HepG2 (cell line): ENCODE results near the gene SUSD6. TPM values are rescaled to one million over a fixed set of nuclear protein-coding genes. Genes with fewer than 3 reads are reported as not detected.

Source experiments
- EED ChIP-seq: sonication (generic); formaldehyde crosslinking; IDR thresholded peaks from 2 replicates; pipeline ENCODE4 v1.5.0; 2020; ENCODE audit warnings: mild to moderate bottlenecking, missing genetic modification reagents
- PAXIP1 ChIP-seq: sonication (generic); formaldehyde crosslinking; conservative IDR thresholded peaks from 2 replicates; pipeline ENCODE4 v1.4.0; 2020; ENCODE audit warnings: mild to moderate bottlenecking, missing genetic modification reagents, moderate library complexity
- SRF ChIP-seq: IDR thresholded peaks from 2 replicates; pipeline ENCODE4 v1.6.1; 2011; ENCODE audit warnings: mild to moderate bottlenecking, low read depth, low read length, moderate library complexity
- USF2 ChIP-seq, 2 experiments: sonication (generic) in 1 of 2; formaldehyde crosslinking in 1 of 2; IDR thresholded peaks; 2 replicates each; pipeline versions ENCODE4 v1.5.1 to v1.6.1; 2011 to 2020; ENCODE audit warnings: borderline replicate concordance in 1 of 2, low read depth in 1 of 2, low read length in 1 of 2, mild to moderate bottlenecking in 1 of 2, missing genetic modification reagents in 1 of 2, moderate library complexity in 1 of 2
- ZBTB42 ChIP-seq: sonication (generic); formaldehyde crosslinking; IDR thresholded peaks from 2 replicates; pipeline ENCODE4 v1.5.0; 2020; ENCODE audit warnings: mild to moderate bottlenecking, missing genetic modification reagents
- ZNF280B ChIP-seq: sonication (generic); formaldehyde crosslinking; IDR thresholded peaks from 2 replicates; pipeline ENCODE4 v1.5.0; 2020; ENCODE audit warnings: missing genetic modification reagents, mild to moderate bottlenecking, borderline replicate concordance
- ZNF646 ChIP-seq: sonication (generic); formaldehyde crosslinking; IDR thresholded peaks from 2 replicates; pipeline ENCODE4 v1.9.0; 2021; ENCODE audit warnings: mild to moderate bottlenecking, missing genetic modification reagents
- ZSCAN20 ChIP-seq: sonication (generic); formaldehyde crosslinking; IDR thresholded peaks from 2 replicates; pipeline ENCODE4 v1.4.0; 2020; ENCODE audit warnings: missing genetic modification reagents, mild to moderate bottlenecking, borderline replicate concordance
- ZXDC ChIP-seq: sonication (generic); formaldehyde crosslinking; IDR thresholded peaks from 2 replicates; pipeline ENCODE4 v1.5.0; 2020; ENCODE audit warnings: mild to moderate bottlenecking, missing genetic modification reagents
- polyA plus RNA-seq, 8 experiments: library from polyadenylated mRNA; depleted of rRNA in 3 of 8; stranded (reverse) in 7 of 8; unstranded in 1 of 8; fragments of >200 nt; fragmentation: Illumina TruSeq in 4 of 8; extraction: Trizol in 4 of 8; gene quantifications; 2 replicates each; pipeline versions ENCODE4 v1.2.1 to v1.2.3, GENCODE V29; 2011 to 2016; ENCODE audit warnings: low read depth in 4 of 8, missing spikeins in 1 of 8, mixed read lengths in 1 of 8; ENCODE audit not compliant: insufficient read depth in 1 of 8
- total RNA-seq, 5 experiments: library from RNA; depleted of rRNA; stranded (reverse); fragments of >200 nt; fragmentation: Illumina TruSeq; extraction: Trizol; gene quantifications; 2 replicates each; pipeline ENCODE4 v1.2.3, GENCODE V29; 2016; ENCODE audit warnings: low read depth in 1 of 5

The SUSD6 gene
- total and polyA plus RNA-seq, 2 of the 13 experiments (the other 11 are each of a cell fraction or from before 2014, with no cell fraction given): 7.2 to 7.4 TPM

- TF ChIP-seq ZXDC (CRISPR knock-in tag): no peak
- no peak for TF ChIP-seq USF2 (IDR thresholded peaks at IDR 0.05; ENCODE audit: low read depth, low read length)
- TF ChIP-seq USF2 (CRISPR knock-in tag; IDR thresholded peaks at IDR 0.05; ENCODE audit: borderline replicate concordance): no peak
- TF ChIP-seq PAXIP1: peak; percentile 96
- no peak for TF ChIP-seq ZNF280B
- no peak for TF ChIP-seq SRF
- no peak for TF ChIP-seq EED (CRISPR knock-in tag)
- TF ChIP-seq ZSCAN20 (CRISPR knock-in tag): no peak
- no peak for TF ChIP-seq ZBTB42
- TF ChIP-seq ZNF646 (CRISPR knock-in tag): no peak
These were observed 78.6 kb downstream of the SUSD6 start (continued) for GRCh38 chr14:69690042-69690441.
